Astrocyte of the cerebellum (primary cell): ENCODE results near the gene FTO.

ENCODE experiments used
- DNase-seq: peaks from one replicate; pipeline ENCODE4 v3.0.0-alpha.2; 2011; ENCODE audit warnings: low read depth
- H3K4me3 ChIP-seq: 2 replicates; pipeline ENCODE4 v1.5.1; 2011; ENCODE audit warnings: mild to moderate bottlenecking, low read depth, low read length, moderate library complexity
- in situ Hi-C: cut with HindIII; loops from 2 replicates; pipeline ENCODE4 v1.10.0; 2017; ENCODE audit warnings: low sequenced_read_pairs
- TF ChIP-seq, protein P1 (sequence below): IDR thresholded peaks from 2 replicates; pipeline ENCODE4 v1.5.1; 2012; ENCODE audit warnings: low read length, low read depth, moderate library complexity, mild to moderate bottlenecking; ENCODE audit errors: missing control alignments

Gene FTO

DNA sequence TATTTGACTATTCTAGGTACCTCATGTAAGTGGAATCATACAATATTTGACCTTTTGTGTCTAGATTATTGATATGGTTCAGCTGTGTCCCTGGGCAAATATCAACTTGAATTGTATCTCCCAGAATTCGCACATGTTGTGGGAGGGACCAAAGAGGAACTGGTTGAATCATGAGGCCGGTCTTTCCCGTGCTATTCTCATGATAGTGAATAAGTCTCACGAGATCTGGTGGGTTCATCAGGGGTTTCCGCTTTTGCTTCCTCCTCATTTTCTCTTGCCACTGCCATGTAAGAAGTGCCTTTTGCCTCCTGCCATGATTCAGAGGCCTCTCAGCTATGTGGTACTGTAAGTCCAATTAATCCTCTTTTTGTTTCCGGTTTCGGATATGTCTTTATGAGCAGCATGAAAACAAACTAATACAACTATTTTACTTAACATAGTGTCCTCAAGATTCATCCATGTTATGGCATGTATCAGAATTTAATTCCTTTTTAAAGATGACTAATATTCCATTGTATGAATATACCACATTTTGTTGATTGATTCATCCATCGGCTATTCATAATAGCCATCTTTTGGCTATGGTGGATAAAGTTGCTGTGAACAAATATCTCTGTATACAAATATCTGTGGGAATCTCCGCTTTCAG, 129.1 kb downstream of the FTO start:
- DNase-seq: no peak
- TF ChIP-seq, protein P1, sequence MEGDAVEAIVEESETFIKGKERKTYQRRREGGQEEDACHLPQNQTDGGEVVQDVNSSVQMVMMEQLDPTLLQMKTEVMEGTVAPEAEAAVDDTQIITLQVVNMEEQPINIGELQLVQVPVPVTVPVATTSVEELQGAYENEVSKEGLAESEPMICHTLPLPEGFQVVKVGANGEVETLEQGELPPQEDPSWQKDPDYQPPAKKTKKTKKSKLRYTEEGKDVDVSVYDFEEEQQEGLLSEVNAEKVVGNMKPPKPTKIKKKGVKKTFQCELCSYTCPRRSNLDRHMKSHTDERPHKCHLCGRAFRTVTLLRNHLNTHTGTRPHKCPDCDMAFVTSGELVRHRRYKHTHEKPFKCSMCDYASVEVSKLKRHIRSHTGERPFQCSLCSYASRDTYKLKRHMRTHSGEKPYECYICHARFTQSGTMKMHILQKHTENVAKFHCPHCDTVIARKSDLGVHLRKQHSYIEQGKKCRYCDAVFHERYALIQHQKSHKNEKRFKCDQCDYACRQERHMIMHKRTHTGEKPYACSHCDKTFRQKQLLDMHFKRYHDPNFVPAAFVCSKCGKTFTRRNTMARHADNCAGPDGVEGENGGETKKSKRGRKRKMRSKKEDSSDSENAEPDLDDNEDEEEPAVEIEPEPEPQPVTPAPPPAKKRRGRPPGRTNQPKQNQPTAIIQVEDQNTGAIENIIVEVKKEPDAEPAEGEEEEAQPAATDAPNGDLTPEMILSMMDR: no peak
- no peak overlapping the region for H3K4me3 ChIP-seq
- in situ Hi-C loops: no loop called here

DNA sequence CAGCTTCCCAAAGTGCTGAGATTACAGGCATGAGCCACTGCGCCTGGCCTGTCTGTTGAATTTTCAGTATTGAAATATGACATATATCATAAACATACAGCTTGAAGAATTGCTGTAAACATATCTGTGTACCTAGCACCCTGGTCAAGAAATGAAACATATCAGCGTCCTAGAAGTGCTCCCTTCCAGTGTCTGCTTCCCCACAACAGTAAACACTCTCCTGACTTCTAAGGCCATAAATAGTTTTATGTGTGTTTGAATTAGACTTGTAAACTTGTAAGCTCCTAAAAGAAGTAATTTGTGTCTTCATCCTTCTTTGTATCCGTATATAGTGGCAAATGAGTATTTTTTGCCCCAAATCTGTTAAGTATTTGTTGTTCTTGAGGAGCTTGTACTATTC, 132.2 kb downstream of the FTO start:
- in situ Hi-C loops: no loop called here
- no peak for DNase-seq
- TF ChIP-seq, protein P1: no peak

DNA sequence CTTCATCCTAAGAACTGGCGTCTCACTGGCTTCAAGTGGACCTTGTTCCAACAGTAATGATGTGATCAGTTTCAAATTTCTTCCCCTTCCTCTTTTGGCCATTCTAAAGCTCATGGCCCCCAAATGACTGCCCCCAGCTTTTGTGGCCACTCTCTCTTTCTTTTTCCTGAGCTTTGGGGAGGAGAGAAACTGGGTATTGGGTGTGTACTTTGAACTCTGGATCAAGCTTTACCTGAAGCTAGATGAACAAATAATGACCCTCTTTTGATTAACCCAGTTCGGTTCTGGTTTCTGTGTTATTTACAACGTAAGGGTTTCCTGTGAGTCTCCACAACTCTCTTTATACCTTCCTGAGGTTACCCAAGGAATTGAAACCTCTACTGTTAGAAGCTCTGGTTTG, 132.7 kb downstream of the FTO start:
- DNase-seq: no peak
- in situ Hi-C loops: no loop called here
- no peak overlapping the region for H3K4me3 ChIP-seq
- TF ChIP-seq, protein P1: no peak

More for the DNA sequence above, 132.2 kb downstream of the FTO start:
- no peak overlapping the region for H3K4me3 ChIP-seq

DNA sequence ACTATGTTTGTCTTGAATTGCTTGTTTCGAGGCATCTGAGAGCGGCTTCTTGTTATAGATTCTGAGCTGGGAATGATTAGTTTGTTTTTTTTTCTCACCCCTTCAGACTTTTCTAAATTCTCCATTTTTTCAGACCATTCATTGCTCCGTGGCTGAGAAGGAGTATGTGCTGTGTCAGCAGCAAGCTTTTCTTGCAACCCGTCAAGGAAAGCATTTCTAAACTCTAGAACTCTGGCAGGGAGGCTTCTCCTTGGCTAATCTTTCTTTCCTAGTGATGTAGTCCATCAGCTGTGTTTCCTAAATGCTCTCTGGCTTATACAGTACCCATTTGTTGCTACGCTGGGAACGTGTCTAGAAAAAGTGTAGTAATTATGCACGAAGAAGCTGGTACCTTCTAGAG, 133.5 kb downstream of the FTO start:
- TF ChIP-seq, protein P1: no peak
- no peak for DNase-seq
- H3K4me3 ChIP-seq: no peak overlapping the region
- in situ Hi-C loops: no loop called here

DNA sequence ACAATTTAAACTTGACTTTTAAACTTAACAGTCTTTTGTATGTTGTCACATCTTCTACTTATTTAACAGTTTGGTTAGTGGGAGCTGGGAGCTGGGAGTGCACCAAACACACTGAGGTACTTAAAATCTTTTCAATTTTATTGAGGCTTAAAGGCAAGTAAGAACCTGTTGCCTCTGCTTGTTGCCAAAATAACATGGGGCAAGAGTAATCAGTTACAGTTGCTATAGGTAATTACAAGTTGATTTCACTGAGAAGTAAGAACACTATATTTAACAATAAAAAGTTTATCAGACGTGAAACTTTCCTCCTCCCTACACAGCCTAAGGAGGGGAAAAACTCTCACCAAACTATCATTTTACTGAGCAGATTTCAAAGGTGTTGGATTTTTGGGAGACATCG, 135.2 kb downstream of the FTO start:
- in situ Hi-C loops: no loop called here
- H3K4me3 ChIP-seq: no peak overlapping the region
- no peak for DNase-seq
- TF ChIP-seq, protein P1: no peak

DNA sequence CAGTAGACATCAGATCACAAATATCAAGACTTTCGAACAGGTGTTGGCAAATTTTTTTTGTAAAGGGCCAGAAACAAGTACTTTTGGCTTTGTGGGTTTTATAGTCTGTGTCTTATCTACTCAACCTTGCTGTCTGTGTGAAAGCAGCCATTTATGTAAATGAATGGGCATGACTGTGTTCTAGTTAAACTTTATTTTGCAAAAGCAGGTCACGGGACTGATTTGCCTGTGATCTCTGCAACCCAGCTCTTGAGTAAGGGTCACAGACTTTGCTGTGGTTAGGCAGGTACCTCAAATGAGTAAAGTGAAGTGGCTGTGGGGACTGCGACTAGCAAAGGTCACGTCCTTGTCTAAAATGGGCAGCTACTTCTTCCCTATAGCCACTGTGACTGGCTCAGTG, 136.5 kb downstream of the FTO start:
- TF ChIP-seq, protein P1: no peak
- in situ Hi-C loops: no loop called here
- no peak for DNase-seq
- H3K4me3 ChIP-seq: no peak overlapping the region
